Mucosa of descending colon (tissue), 3 donors: ENCODE results near the gene ASTN2. TPM values are rescaled to one million over a fixed set of nuclear protein-coding genes. Genes with fewer than 3 reads are reported as not detected.

Experiments used
- ATAC-seq: fragments of 200-7000 bp; cut with Tn5 transposase; one replicate; pipeline ENCODE4 v1.9.1; 2020; ENCODE audit warnings: mild to moderate bottlenecking, moderate library complexity
- DNase-seq, 3 donors: peaks; one replicate each; pipeline ENCODE4 v3.0.0-alpha.2; 2020
- H3K36me3 ChIP-seq: fragments of 200-600 bp; one replicate; pipeline ENCODE4 v1.8.0; 2021; ENCODE audit warnings: low read depth, mild to moderate bottlenecking
- H3K4me1 ChIP-seq: fragments of 200-600 bp; one replicate; pipeline ENCODE4 v1.8.0; 2021; ENCODE audit warnings: low read depth, mild to moderate bottlenecking
- H3K4me3 ChIP-seq: fragments of 200-600 bp; one replicate; pipeline ENCODE4 v1.8.0; 2021; ENCODE audit warnings: mild to moderate bottlenecking
- H3K9me3 ChIP-seq: fragments of 200-600 bp; one replicate; pipeline ENCODE4 v1.8.0; 2021; ENCODE audit warnings: mild to moderate bottlenecking
- CTCF ChIP-seq: fragments of 200-600 bp; IDR thresholded peaks from one replicate; pipeline ENCODE4 v1.8.0; 2022; ENCODE audit warnings: antibody characterized with exemption, mild to moderate bottlenecking
- intact Hi-C, 2 donors: fragments of 100-400 bp; cut with DNase I in 1 of 2; cut with micrococcal nuclease in 1 of 2; formaldehyde crosslinking; loops; one replicate each; pipeline versions ENCODE4 v1.11.0 to v1.11.1; 2022; cut with DNase I, micrococcal nuclease
- total RNA-seq, 3 donors: library from RNA; stranded (reverse); fragmentation: NEBNext Ultra II Directional in 2 of 3; extraction: Animal tissue kit (Norgen Biotek cat#: 25700) in 2 of 3; gene quantifications; one replicate each; pipeline versions ENCODE4 v1.2.1 to v1.2.4, GENCODE V29; 2021 to 2023
- donor health status: DM: no; HTN: no; CAD: no; lungs with moderate emphysema.
- donor health status: DM: no; HTN: no; CAD: no.
- donor health status: DM: no; HTN: yes; CAD: no.

Gene ASTN2
- total RNA-seq, 3 donors from 2014 or later: 3.5 to 6.1 (median 5.4) TPM

- ATAC-seq (no peak), DNase-seq (no peak)
- intact Hi-C loops: no loop called here
Observed at GRCh38 chr9:117000196-117000723, 414.6 kb downstream of the ASTN2 start.

GRCh38 chr9:116998305-116998704 is 416.6 kb downstream of the ASTN2 start:
- no peaks in the 10 kb centered on the region for H3K36me3 ChIP-seq
- TF ChIP-seq CTCF: no peak
- no peaks in the 10 kb centered on the region for H3K4me1 ChIP-seq
- intact Hi-C loops: no loop called here
- no peak overlapping the region for H3K4me3 ChIP-seq
- no peak for ATAC-seq
- DNase-seq: peak in 1 of 3 donors; percentile 7
- H3K9me3 ChIP-seq: no peaks in the 10 kb centered on the region

More at GRCh38 chr9:117000196-117000723, 414.6 kb downstream of the ASTN2 start:
- H3K4me1 ChIP-seq: no peaks in the 10 kb centered on the region
- no peak overlapping the region for H3K4me3 ChIP-seq
- H3K36me3 ChIP-seq: no peaks in the 10 kb centered on the region
- TF ChIP-seq CTCF: no peak
- H3K9me3 ChIP-seq: no peaks in the 10 kb centered on the region

GRCh38 chr9:116992865-116993264 is 422.0 kb downstream of the ASTN2 start:
- Histone ChIP-seq H3K9me3 (no peaks in the 10 kb centered on the region), H3K4me3 (no peak overlapping the region), H3K4me1 (no peaks in the 10 kb centered on the region), H3K36me3 (no peaks in the 10 kb centered on the region)
- no peak for TF ChIP-seq CTCF
- intact Hi-C loops: no loop called here
- ATAC-seq: no peak
- DNase-seq: no peak

- Histone ChIP-seq H3K36me3 (no peaks in the 10 kb centered on the region), H3K9me3 (no peaks in the 10 kb centered on the region), H3K4me1 (no peaks in the 10 kb centered on the region), H3K4me3 (no peak overlapping the region)
- no peak for TF ChIP-seq CTCF
- ATAC-seq (no peak), DNase-seq (no peak)
- intact Hi-C loops: no loop called here
Observed at GRCh38 chr9:116991051-116991450, 423.8 kb downstream of the ASTN2 start.

GRCh38 chr9:116990592-116990991 is 424.3 kb downstream of the ASTN2 start:
- no peak overlapping the region for H3K4me3 ChIP-seq
- H3K4me1 ChIP-seq: no peaks in the 10 kb centered on the region
- DNase-seq (no peak), ATAC-seq (no peak)
- intact Hi-C loops: no loop called here
- no peak for TF ChIP-seq CTCF
- no peaks in the 10 kb centered on the region for H3K9me3 ChIP-seq
- no peaks in the 10 kb centered on the region for H3K36me3 ChIP-seq
